ENCODE measurements around the gene ZFY.
"Not testable (repeated sequence)": the region's sequence is repeated elsewhere in the genome, so short reads cannot be mapped to it uniquely, and the experiment has no call there.

Gene ZFY

GRCh38 chrY:2950655-2951054 lies 15.5 kb downstream of the ZFY start:
- Mint-ChIP-seq H3K36me3 (ENCODE audit: low read depth) (peaks cover 27% of the 10 kb centered on the region), H3K4me3 (no peak overlapping the region), H3K4me1 (ENCODE audit: low read depth) (peaks cover 35% of the 10 kb centered on the region), H3K27me3 (ENCODE audit: low read depth) (no peaks in the 10 kb centered on the region), H3K9me3 (no peaks in the 10 kb centered on the region), H3K27ac (no peak overlapping the region)
- no peak for DNase-seq (ENCODE audit: low spot score)

- Mint-ChIP-seq H3K9me3 (no peaks in the 10 kb centered on the region), H3K4me1 (ENCODE audit: low read depth) (peaks cover 25% of the 10 kb centered on the region), H3K4me3 (no peak overlapping the region), H3K27me3 (ENCODE audit: low read depth) (no peaks in the 10 kb centered on the region), H3K27ac (no peak overlapping the region), H3K36me3 (ENCODE audit: low read depth) (peaks cover 33% of the 10 kb centered on the region)
- DNase-seq (ENCODE audit: low spot score): no peak
Observed at GRCh38 chrY:2952912-2953311, 17.7 kb downstream of the ZFY start.

GRCh38 chrY:2954735-2955134 lies 19.6 kb downstream of the ZFY start:
- Mint-ChIP-seq H3K36me3 (ENCODE audit: low read depth) (peaks cover 39% of the 10 kb centered on the region), H3K4me3 (no peak overlapping the region), H3K27ac (no peak overlapping the region), H3K4me1 (ENCODE audit: low read depth) (peaks cover 21% of the 10 kb centered on the region), H3K9me3 (no peaks in the 10 kb centered on the region), H3K27me3 (ENCODE audit: low read depth) (no peaks in the 10 kb centered on the region)
- DNase-seq (ENCODE audit: low spot score): no peak

GRCh38 chrY:2955561-2955960 lies 20.4 kb downstream of the ZFY start:
- Mint-ChIP-seq H3K27ac (no peak overlapping the region), H3K36me3 (ENCODE audit: low read depth) (peaks cover 41% of the 10 kb centered on the region), H3K4me1 (ENCODE audit: low read depth) (peaks cover 15% of the 10 kb centered on the region), H3K9me3 (no peaks in the 10 kb centered on the region), H3K27me3 (ENCODE audit: low read depth) (no peaks in the 10 kb centered on the region), H3K4me3 (no peak overlapping the region)
- DNase-seq (ENCODE audit: low spot score): no peak

GRCh38 chrY:2962061-2962460 lies 26.9 kb downstream of the ZFY start:
- H3K27ac Mint-ChIP-seq: no peak overlapping the region
- no peaks in the 10 kb centered on the region for H3K27me3 Mint-ChIP-seq (ENCODE audit: low read depth)
- peaks cover 2% of the 10 kb centered on the region for H3K4me1 Mint-ChIP-seq (ENCODE audit: low read depth)
- peaks cover 20% of the 10 kb centered on the region for H3K36me3 Mint-ChIP-seq (ENCODE audit: low read depth)
- DNase-seq (ENCODE audit: low spot score): no peak
- no peaks in the 10 kb centered on the region for H3K9me3 Mint-ChIP-seq
- H3K4me3 Mint-ChIP-seq: no peak overlapping the region

GRCh38 chrY:2964814-2965213 lies 29.6 kb downstream of the ZFY start:
- H3K4me1 Mint-ChIP-seq (ENCODE audit: low read depth): peaks cover 12% of the 10 kb centered on the region
- H3K27ac Mint-ChIP-seq: no peak overlapping the region
- no peak overlapping the region for H3K4me3 Mint-ChIP-seq
- H3K36me3 Mint-ChIP-seq (ENCODE audit: low read depth): peaks cover 15% of the 10 kb centered on the region
- H3K9me3 Mint-ChIP-seq: no peaks in the 10 kb centered on the region
- DNase-seq (ENCODE audit: low spot score): no peak
- H3K27me3 Mint-ChIP-seq (ENCODE audit: low read depth): no peaks in the 10 kb centered on the region

- Mint-ChIP-seq H3K27me3 (ENCODE audit: low read depth) (no peaks in the 10 kb centered on the region), H3K36me3 (ENCODE audit: low read depth) (peaks cover 12% of the 10 kb centered on the region), H3K9me3 (no peaks in the 10 kb centered on the region), H3K27ac (no peak overlapping the region), H3K4me3 (no peak overlapping the region), H3K4me1 (ENCODE audit: low read depth) (peaks cover 11% of the 10 kb centered on the region)
- no peak for DNase-seq (ENCODE audit: low spot score)
Observed at GRCh38 chrY:2965629-2966028, 30.4 kb downstream of the ZFY start.

- Mint-ChIP-seq H3K27me3 (ENCODE audit: low read depth) (no peaks in the 10 kb centered on the region), H3K9me3 (no peaks in the 10 kb centered on the region), H3K36me3 (ENCODE audit: low read depth) (peaks cover 10% of the 10 kb centered on the region), H3K4me1 (ENCODE audit: low read depth) (peaks cover 21% of the 10 kb centered on the region), H3K4me3 (peak overlapping the region; percentile 5), H3K27ac (peak overlapping the region; percentile 3)
- DNase-seq (ENCODE audit: low spot score): no peak
Observed at GRCh38 chrY:2969561-2969960, 34.4 kb downstream of the ZFY start.

- no peak for DNase-seq (ENCODE audit: low spot score)
- peaks cover 19% of the 10 kb centered on the region for H3K36me3 Mint-ChIP-seq (ENCODE audit: low read depth)
- H3K9me3 Mint-ChIP-seq: no peaks in the 10 kb centered on the region
- H3K4me1 Mint-ChIP-seq (ENCODE audit: low read depth): peaks cover 21% of the 10 kb centered on the region
- no peak overlapping the region for H3K4me3 Mint-ChIP-seq
- no peak overlapping the region for H3K27ac Mint-ChIP-seq
- no peaks in the 10 kb centered on the region for H3K27me3 Mint-ChIP-seq (ENCODE audit: low read depth)
Observed at GRCh38 chrY:2972708-2973107, 37.5 kb downstream of the ZFY start.

GRCh38 chrY:2973110-2973751 lies 38.0 kb downstream of the ZFY start:
- no peaks in the 10 kb centered on the region for H3K27me3 Mint-ChIP-seq (ENCODE audit: low read depth)
- H3K36me3 Mint-ChIP-seq (ENCODE audit: low read depth): peaks cover 19% of the 10 kb centered on the region
- no peak overlapping the region for H3K4me3 Mint-ChIP-seq
- peaks cover 21% of the 10 kb centered on the region for H3K4me1 Mint-ChIP-seq (ENCODE audit: low read depth)
- no peaks in the 10 kb centered on the region for H3K9me3 Mint-ChIP-seq
- DNase-seq (ENCODE audit: low spot score): no peak
- no peak overlapping the region for H3K27ac Mint-ChIP-seq

GRCh38 chrY:2979283-2979682 lies 44.1 kb downstream of the ZFY start:
- no peak for DNase-seq (ENCODE audit: low spot score)
- H3K36me3 Mint-ChIP-seq (ENCODE audit: low read depth): peaks cover 32% of the 10 kb centered on the region
- H3K27me3 Mint-ChIP-seq (ENCODE audit: low read depth): no peaks in the 10 kb centered on the region
- H3K9me3 Mint-ChIP-seq: no peaks in the 10 kb centered on the region
- no peak overlapping the region for H3K4me3 Mint-ChIP-seq
- no peaks in the 10 kb centered on the region for H3K4me1 Mint-ChIP-seq (ENCODE audit: low read depth)
- no peak overlapping the region for H3K27ac Mint-ChIP-seq

- H3K27me3 Mint-ChIP-seq (ENCODE audit: low read depth): no peaks in the 10 kb centered on the region
- DNase-seq (ENCODE audit: low spot score): no peak
- no peak overlapping the region for H3K27ac Mint-ChIP-seq
- H3K4me3 Mint-ChIP-seq: no peak overlapping the region
- H3K4me1 Mint-ChIP-seq (ENCODE audit: low read depth): no peaks in the 10 kb centered on the region
- H3K9me3 Mint-ChIP-seq: no peaks in the 10 kb centered on the region
- peaks cover 8% of the 10 kb centered on the region for H3K36me3 Mint-ChIP-seq (ENCODE audit: low read depth)
Observed at GRCh38 chrY:2984491-2984890, 49.3 kb downstream of the ZFY start.

- not testable (repeated sequence) for H3K27me3 Mint-ChIP-seq (ENCODE audit: low read depth); DNase-seq (ENCODE audit: low spot score); H3K27ac Mint-ChIP-seq; H3K9me3 Mint-ChIP-seq; H3K36me3 Mint-ChIP-seq (ENCODE audit: low read depth); H3K4me1 Mint-ChIP-seq (ENCODE audit: low read depth); H3K4me3 Mint-ChIP-seq
Observed at GRCh38 chrY:2987178-2987577, 52.0 kb downstream of the ZFY start.

GRCh38 chrY:2997369-2997768 lies 62.2 kb downstream of the ZFY start:
- H3K4me3 Mint-ChIP-seq; H3K27me3 Mint-ChIP-seq (ENCODE audit: low read depth); H3K27ac Mint-ChIP-seq; H3K9me3 Mint-ChIP-seq; DNase-seq (ENCODE audit: low spot score); H3K36me3 Mint-ChIP-seq (ENCODE audit: low read depth): not testable (repeated sequence)
- H3K4me1 Mint-ChIP-seq (ENCODE audit: low read depth): peaks cover 14% of the 10 kb centered on the region

GRCh38 chrY:3002190-3002589 lies 67.0 kb downstream of the ZFY start:
- no peak for DNase-seq (ENCODE audit: low spot score)
- Mint-ChIP-seq H3K36me3 (ENCODE audit: low read depth) (peaks cover 4% of the 10 kb centered on the region), H3K27me3 (ENCODE audit: low read depth) (no peaks in the 10 kb centered on the region), H3K27ac (peak overlapping the region; percentile 89), H3K9me3 (no peaks in the 10 kb centered on the region), H3K4me3 (peak overlapping the region; percentile 83), H3K4me1 (ENCODE audit: low read depth) (peaks cover 35% of the 10 kb centered on the region)
